Measurements from ENCODE around the gene FOXJ1.

FOXJ1 gene

GRCh38 chr17:76135810-76136188 is 5.2 kb downstream of the FOXJ1 start:
- H4K20me1 ChIP-seq (ENCODE audit: insufficient read depth, low read length, poor library complexity, severe bottlenecking) = no peaks in the 10 kb centered on the region
- no peaks in the 10 kb centered on the region for H3K9me3 ChIP-seq (ENCODE audit: insufficient read depth, low read depth, low read length)
- no peaks in the 10 kb centered on the region for H3K36me3 ChIP-seq (ENCODE audit: insufficient read depth, low read length)
- H3K79me2 ChIP-seq (ENCODE audit: insufficient read depth, low read length) = no peaks in the 10 kb centered on the region
- no peak overlapping the region for H3K9ac ChIP-seq (ENCODE audit: low read depth, low read length, poor library complexity, severe bottlenecking)
- no peaks in the 10 kb centered on the region for H3K9me2 ChIP-seq (replicated peaks; ENCODE audit: low read depth, low read length)
- no peak overlapping the region for H3K4me3 ChIP-seq (ENCODE audit: low read length, poor library complexity, severe bottlenecking)
- no peak overlapping the region for H3K4me2 ChIP-seq (ENCODE audit: low read depth, low read length, poor library complexity, severe bottlenecking)
- no peak overlapping the region for H2AFZ ChIP-seq (ENCODE audit: low read length)
- TF ChIP-seq EZH2phosphoT487 (IDR thresholded peaks at IDR 0.05; ENCODE audit: borderline replicate concordance) (no peak), CTCF (conservative IDR thresholded peaks at IDR 0.05; ENCODE audit: low read length) (no peak)
- H3K27me3 ChIP-seq (ENCODE audit: insufficient read depth, low read length, poor library complexity, severe bottlenecking) = no peaks in the 10 kb centered on the region
- no peaks in the 10 kb centered on the region for H3F3A ChIP-seq (ENCODE audit: low read depth)
- H3K4me1 ChIP-seq (ENCODE audit: insufficient read depth, low read length, poor library complexity, severe bottlenecking) = no peaks in the 10 kb centered on the region

GRCh38 chr17:76134911-76135809 is 5.9 kb downstream of the FOXJ1 start:
- Histone ChIP-seq H3K4me1 (ENCODE audit: insufficient read depth, low read length, poor library complexity, severe bottlenecking) (no peaks in the 10 kb centered on the region), H3K4me3 (ENCODE audit: low read length, poor library complexity, severe bottlenecking) (no peak overlapping the region), H3K4me2 (ENCODE audit: low read depth, low read length, poor library complexity, severe bottlenecking) (no peak overlapping the region)

GRCh38 chr17:76132574-76133338 is 8.3 kb downstream of the FOXJ1 start:
- H3K4me1 ChIP-seq (ENCODE audit: insufficient read depth, low read length, poor library complexity, severe bottlenecking) = no peaks in the 10 kb centered on the region
- no peaks in the 10 kb centered on the region for H3K9me3 ChIP-seq (ENCODE audit: insufficient read depth, low read depth, low read length)
- no peak overlapping the region for H2AFZ ChIP-seq (ENCODE audit: low read length)
- H3K4me2 ChIP-seq (ENCODE audit: low read depth, low read length, poor library complexity, severe bottlenecking) = no peak overlapping the region
- TF ChIP-seq EZH2phosphoT487 (IDR thresholded peaks at IDR 0.05; ENCODE audit: borderline replicate concordance) (no peak), CTCF (conservative IDR thresholded peaks at IDR 0.05; ENCODE audit: low read length) (no peak)
- H3F3A ChIP-seq (ENCODE audit: low read depth) = no peaks in the 10 kb centered on the region
- H3K4me3 ChIP-seq (ENCODE audit: low read length, poor library complexity, severe bottlenecking) = no peak overlapping the region
- no peak overlapping the region for H3K9ac ChIP-seq (ENCODE audit: low read depth, low read length, poor library complexity, severe bottlenecking)
- H3K27me3 ChIP-seq (ENCODE audit: insufficient read depth, low read length, poor library complexity, severe bottlenecking) = no peaks in the 10 kb centered on the region
- no peaks in the 10 kb centered on the region for H3K79me2 ChIP-seq (ENCODE audit: insufficient read depth, low read length)
- H3K9me2 ChIP-seq (replicated peaks; ENCODE audit: low read depth, low read length) = no peaks in the 10 kb centered on the region
- no peaks in the 10 kb centered on the region for H3K36me3 ChIP-seq (ENCODE audit: insufficient read depth, low read length)
- no peaks in the 10 kb centered on the region for H4K20me1 ChIP-seq (ENCODE audit: insufficient read depth, low read length, poor library complexity, severe bottlenecking)

More at GRCh38 chr17:76134911-76135809, 5.9 kb downstream of the FOXJ1 start:
- Histone ChIP-seq H4K20me1 (ENCODE audit: insufficient read depth, low read length, poor library complexity, severe bottlenecking) (no peaks in the 10 kb centered on the region), H3K9ac (ENCODE audit: low read depth, low read length, poor library complexity, severe bottlenecking) (no peak overlapping the region), H3K9me3 (ENCODE audit: insufficient read depth, low read depth, low read length) (no peaks in the 10 kb centered on the region), H3K9me2 (replicated peaks; ENCODE audit: low read depth, low read length) (no peaks in the 10 kb centered on the region), H2AFZ (ENCODE audit: low read length) (no peak overlapping the region), H3F3A (ENCODE audit: low read depth) (no peaks in the 10 kb centered on the region), H3K36me3 (ENCODE audit: insufficient read depth, low read length) (no peaks in the 10 kb centered on the region), H3K79me2 (ENCODE audit: insufficient read depth, low read length) (no peaks in the 10 kb centered on the region), H3K27me3 (ENCODE audit: insufficient read depth, low read length, poor library complexity, severe bottlenecking) (no peaks in the 10 kb centered on the region)
- TF ChIP-seq EZH2phosphoT487 (IDR thresholded peaks at IDR 0.05; ENCODE audit: borderline replicate concordance) (no peak), CTCF (conservative IDR thresholded peaks at IDR 0.05; ENCODE audit: low read length) (no peak)
